ENCODE measurements around the gene EIF5AL1.
"Not testable (repeated sequence)": the region's sequence is repeated elsewhere in the genome, so short reads cannot be mapped to it uniquely, and the experiment has no call there.

DNA sequence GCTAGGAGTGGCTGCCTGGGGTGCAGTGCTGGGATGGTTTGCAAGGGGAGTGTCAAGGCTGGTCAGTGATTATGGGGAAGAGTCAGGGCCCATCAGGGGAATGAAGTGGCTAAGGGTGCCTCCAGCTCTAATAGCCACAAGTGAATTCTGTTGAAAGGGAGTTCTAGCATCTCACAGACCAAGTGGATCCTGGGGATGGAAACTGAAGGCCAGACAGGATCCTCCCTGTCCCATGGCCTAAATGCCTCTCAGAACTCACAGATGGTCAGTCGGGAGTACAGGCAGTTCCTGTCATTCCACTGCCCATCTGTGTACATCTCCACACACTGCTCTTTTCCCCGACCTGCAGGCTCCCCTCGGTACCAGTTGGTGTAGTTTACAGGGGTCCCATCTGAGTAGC lies 44.6 kb downstream of the EIF5AL1 start:
- TF ChIP-seq, protein P1, sequence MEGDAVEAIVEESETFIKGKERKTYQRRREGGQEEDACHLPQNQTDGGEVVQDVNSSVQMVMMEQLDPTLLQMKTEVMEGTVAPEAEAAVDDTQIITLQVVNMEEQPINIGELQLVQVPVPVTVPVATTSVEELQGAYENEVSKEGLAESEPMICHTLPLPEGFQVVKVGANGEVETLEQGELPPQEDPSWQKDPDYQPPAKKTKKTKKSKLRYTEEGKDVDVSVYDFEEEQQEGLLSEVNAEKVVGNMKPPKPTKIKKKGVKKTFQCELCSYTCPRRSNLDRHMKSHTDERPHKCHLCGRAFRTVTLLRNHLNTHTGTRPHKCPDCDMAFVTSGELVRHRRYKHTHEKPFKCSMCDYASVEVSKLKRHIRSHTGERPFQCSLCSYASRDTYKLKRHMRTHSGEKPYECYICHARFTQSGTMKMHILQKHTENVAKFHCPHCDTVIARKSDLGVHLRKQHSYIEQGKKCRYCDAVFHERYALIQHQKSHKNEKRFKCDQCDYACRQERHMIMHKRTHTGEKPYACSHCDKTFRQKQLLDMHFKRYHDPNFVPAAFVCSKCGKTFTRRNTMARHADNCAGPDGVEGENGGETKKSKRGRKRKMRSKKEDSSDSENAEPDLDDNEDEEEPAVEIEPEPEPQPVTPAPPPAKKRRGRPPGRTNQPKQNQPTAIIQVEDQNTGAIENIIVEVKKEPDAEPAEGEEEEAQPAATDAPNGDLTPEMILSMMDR (IDR thresholded peaks at IDR 0.05; ENCODE audit: low read depth, low read length, missing input control): not testable (repeated sequence)
- not testable (repeated sequence) for TF ChIP-seq TAF1 (conservative IDR thresholded peaks at IDR 0.05); RXRA (IDR thresholded peaks at IDR 0.05); GABPA (IDR thresholded peaks at IDR 0.05 in 1 of 2, conservative IDR thresholded peaks at IDR 0.05 in 1 of 2); YY1 (IDR thresholded peaks at IDR 0.05); JUND (IDR thresholded peaks at IDR 0.05)
- TF ChIP-seq, protein P2, sequence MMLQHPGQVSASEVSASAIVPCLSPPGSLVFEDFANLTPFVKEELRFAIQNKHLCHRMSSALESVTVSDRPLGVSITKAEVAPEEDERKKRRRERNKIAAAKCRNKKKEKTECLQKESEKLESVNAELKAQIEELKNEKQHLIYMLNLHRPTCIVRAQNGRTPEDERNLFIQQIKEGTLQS (IDR thresholded peaks at IDR 0.05): not testable (repeated sequence)
- TF ChIP-seq, protein P3, sequence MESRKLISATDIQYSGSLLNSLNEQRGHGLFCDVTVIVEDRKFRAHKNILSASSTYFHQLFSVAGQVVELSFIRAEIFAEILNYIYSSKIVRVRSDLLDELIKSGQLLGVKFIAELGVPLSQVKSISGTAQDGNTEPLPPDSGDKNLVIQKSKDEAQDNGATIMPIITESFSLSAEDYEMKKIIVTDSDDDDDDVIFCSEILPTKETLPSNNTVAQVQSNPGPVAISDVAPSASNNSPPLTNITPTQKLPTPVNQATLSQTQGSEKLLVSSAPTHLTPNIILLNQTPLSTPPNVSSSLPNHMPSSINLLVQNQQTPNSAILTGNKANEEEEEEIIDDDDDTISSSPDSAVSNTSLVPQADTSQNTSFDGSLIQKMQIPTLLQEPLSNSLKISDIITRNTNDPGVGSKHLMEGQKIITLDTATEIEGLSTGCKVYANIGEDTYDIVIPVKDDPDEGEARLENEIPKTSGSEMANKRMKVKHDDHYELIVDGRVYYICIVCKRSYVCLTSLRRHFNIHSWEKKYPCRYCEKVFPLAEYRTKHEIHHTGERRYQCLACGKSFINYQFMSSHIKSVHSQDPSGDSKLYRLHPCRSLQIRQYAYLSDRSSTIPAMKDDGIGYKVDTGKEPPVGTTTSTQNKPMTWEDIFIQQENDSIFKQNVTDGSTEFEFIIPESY (IDR thresholded peaks at IDR 0.05): not testable (repeated sequence)

All from liver (tissue), 3 donors.